ENCODE results near the gene CREB5.
"Not testable (repeated sequence)": the region's sequence is repeated elsewhere in the genome, so short reads cannot be mapped to it uniquely, and the experiment has no call there.

CREB5 gene

DNA sequence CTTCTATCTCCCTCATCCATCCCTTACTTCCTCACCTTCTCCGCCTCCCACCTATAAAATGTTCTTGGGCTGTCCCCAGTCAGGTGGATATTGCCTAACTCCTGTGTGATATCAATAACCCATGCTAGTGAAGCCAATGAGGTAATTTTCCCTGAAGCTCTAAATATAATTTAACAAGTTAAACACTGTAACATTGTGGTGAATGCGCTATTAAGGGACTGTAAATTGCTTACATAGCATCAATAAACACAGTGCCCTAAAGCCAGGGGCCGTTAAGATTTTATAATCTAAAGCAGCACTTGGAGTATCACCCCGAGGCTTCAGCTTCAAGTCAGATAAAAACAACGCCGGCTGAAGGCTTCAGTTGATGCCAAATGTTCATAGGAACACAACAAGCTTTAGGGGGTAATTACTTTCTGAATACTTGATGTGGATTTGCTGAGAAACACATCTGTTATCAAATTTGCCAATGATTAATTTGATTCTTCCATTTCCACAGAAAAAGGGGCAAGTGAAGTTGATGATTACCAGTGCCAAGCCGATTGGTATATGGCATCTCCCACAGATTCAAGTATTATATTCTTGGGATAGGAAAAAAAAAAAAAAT is 138.4 kb downstream of the CREB5 start:
- DNase-seq (ENCODE audit: low spot score), result no peak

DNA sequence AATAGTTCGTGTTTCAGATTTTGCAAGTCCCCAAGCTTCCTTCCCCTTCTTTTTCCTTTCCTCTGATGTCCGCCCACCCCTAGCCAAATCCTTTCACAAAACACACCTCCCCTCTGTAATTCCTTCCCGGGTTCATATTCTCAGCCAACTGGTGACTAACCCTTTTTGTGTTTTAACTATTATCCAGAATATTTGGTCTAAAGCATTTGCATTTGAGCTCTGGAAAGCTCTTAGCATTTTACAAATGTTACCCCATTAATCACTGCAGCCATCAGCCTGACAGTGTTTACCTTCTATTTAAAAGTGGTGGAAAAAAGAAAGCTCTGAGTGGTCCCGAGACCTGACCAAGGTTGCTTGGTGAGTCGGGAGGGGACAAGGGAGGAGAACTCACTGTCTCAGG is 139.0 kb downstream of the CREB5 start:
- DNase-seq (ENCODE audit: low spot score), result no peak

DNA sequence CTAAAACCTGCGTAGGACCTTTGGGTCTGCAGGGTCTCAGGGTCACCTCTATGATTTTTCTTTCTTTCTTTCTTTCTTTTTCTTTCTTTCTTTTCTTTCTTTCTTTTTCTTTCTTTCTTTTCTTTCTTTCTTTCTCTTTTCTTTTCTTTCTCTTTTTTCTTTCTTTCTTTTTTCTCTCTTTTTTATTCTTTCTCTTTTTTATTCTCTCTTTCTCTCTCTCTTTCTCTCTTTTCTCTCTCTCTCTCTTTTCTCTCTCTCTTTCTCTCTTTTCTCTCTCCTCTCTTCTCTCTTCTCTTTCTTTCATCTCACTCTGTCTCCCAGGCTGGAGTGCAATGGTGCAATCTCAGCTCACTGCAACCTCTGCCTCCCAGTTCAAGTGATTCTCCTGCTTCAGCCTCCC is 139.4 kb downstream of the CREB5 start:
- not testable (repeated sequence) for DNase-seq (ENCODE audit: low spot score)

DNA sequence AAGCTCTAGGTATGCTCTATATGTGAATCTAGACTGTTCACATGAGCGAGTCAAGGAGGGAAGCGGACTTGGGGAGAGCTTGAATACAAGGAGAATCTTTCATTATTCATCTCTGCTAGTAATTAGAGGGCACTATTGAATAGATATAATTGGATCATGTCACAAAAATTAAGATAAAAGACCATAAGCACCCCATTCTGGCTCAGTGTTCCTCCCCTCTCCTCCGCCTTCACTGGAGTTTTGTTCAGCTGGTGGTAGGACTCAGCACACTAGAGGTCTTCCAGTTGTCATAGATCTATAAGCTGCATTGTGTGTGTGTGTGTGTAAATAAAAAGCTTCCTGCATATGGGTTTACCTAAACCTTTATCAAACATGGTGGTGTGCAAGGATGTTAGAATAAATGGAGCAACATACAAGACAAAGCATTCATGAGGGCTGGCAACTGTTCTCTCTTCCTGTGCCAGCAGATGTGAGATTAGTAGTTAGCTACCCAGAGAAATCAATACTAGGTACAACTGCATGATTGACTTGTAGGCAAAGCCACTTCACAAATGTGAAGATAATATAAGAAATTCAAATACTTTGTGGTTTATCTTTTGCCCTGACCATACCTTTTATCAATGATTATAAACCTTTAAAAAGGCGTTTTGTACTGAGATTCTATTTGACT is 142.6 kb downstream of the CREB5 start:
- no peak for DNase-seq (ENCODE audit: low spot score)

DNA sequence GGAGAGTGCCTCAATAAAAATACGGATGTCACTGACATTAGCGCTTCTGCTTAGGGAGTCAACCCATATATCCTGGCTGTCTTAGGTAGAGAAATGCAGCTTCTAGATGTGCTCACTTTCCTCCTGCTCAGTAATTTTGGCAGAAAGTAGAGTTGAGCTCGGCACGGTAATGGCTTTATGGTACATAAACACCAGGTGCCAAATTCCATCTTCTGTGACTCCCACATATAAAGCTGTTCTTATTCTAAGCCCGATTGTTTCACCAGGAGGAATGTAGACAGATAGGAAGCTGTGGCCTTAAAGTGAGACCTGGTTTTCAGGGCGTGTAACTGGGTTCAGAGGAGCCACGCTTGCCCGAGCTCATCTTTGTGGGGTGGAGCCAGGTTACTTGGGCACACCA is 143.7 kb downstream of the CREB5 start:
- DNase-seq (ENCODE audit: low spot score), result no peak

DNA sequence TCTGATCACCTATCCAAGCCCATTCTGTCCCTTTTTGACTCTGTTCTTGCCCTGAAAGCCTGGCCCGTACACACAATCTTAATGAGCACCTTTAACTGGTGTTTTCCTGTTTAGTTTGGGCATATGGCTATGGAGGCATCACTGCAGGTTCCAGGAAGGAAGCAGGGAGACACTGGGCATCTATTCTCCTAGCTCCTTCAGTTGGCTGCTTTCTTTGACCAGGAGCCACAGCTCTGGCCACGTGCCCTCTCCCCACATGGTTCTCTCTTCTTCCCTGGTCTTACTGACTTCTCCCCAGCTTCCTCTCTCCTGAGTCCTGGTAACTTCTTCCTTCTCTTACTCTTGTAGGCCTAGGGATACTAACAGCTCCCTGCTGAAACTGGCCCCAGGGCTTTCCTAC is 144.4 kb downstream of the CREB5 start:
- no peak for DNase-seq (ENCODE audit: low spot score)

DNA sequence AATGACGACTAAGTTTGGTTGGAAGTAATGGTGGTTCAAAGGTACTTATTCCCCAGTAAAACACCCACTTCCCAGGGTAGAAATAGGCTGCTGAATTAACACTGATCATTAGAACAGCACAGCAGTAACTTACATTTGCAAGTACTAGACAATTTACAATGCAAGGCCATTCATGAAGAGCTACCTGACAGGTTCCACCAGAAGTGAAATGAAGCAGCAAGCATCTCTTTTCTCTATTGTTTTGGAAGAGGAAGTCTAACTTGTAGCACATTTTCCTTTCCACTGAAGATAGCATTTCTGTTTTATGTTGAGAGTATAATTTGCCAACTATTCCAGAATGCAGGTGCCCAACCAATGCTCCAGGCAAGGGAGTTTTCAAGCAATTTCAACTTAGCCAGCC is 145.9 kb downstream of the CREB5 start:
- no peak for DNase-seq (ENCODE audit: low spot score)

DNA sequence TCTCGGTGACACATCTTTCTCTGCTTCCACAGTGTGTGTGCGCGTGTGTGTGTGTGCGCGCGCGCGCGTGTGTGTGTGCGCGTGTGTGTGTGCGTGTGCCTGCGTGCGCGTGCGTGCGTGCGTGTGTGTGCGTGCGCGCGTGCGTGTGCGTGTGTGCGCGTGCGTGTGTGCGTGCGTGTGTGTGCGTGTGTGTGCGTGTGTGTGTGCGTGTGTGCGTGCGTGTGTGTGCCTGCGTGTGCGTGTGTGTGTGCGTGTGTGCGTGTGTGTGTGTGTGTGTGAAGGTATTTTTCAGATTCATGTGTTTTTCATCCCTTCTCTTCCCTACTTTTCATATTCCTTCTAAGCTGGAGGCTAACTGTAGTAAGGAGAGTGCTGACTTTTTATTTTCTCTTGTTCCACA is 148.4 kb downstream of the CREB5 start:
- no peak for DNase-seq (ENCODE audit: low spot score)

DNA sequence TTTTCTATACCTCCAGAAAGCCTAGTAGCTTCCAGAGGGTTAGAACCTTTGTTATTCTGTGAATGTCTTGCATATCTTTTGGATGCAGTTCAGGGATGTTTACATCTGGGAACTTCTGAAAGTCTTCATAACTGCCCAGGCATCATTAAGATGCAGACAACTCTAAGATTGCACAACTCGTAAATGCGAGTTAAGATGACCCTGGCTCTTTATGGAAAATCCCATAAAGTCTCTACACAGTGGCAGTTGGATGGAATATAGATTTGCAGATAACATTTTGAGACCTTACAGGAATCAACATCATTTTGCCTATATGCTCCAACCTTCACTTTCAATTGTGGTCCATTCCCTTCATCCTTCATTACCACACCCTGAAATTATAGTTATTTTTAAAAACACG is 151.7 kb downstream of the CREB5 start:
- no peak for DNase-seq (ENCODE audit: low spot score)

DNA sequence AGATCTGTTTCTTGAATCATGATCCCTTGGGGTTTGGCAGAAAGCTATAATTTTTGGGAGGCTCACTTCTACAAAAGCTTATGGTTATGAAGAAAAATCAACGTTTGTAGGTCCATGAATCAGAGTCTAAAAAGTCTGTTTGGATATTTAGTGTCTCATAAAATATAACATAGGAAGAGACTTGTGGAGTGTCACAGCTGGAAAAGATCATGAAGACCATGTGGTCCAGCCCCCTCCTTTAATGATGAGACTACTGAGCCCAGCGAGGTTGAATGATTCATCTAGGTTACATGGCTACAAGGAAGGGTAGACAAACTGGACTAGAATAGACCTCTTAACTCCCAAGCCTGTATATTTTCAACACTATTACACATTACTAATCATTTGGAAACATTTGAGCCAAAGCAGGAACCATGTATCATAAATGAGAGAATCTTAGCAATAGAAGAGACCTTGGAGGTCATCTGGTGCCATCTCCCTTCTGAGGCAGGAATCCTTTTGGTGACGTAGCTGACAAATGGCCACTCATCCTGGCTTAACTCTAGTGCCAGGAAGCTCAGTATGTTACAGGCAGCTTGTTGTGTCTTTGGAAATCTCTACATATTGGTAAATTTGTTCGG is 152.5 kb downstream of the CREB5 start:
- DNase-seq (ENCODE audit: low spot score), result no peak

DNA sequence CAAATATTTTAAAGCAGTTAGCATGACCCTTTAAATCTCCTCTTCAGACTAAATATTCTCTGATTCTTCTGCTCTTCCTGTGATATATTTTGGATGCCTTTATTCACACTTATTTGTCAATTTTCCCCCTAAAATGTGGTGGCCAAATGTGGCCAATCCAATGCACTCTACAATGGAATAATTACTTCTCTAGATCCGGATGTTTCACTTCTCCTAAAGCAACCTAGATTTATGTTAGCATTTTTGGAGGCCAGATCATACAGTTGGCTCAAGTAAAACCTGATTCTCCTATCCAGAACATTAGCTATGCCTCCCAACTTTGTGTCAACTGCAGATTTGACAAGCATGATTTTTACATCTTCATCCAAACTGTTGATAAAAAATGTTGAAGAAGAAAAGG is 153.7 kb downstream of the CREB5 start:
- no peak for DNase-seq (ENCODE audit: low spot score)

DNA sequence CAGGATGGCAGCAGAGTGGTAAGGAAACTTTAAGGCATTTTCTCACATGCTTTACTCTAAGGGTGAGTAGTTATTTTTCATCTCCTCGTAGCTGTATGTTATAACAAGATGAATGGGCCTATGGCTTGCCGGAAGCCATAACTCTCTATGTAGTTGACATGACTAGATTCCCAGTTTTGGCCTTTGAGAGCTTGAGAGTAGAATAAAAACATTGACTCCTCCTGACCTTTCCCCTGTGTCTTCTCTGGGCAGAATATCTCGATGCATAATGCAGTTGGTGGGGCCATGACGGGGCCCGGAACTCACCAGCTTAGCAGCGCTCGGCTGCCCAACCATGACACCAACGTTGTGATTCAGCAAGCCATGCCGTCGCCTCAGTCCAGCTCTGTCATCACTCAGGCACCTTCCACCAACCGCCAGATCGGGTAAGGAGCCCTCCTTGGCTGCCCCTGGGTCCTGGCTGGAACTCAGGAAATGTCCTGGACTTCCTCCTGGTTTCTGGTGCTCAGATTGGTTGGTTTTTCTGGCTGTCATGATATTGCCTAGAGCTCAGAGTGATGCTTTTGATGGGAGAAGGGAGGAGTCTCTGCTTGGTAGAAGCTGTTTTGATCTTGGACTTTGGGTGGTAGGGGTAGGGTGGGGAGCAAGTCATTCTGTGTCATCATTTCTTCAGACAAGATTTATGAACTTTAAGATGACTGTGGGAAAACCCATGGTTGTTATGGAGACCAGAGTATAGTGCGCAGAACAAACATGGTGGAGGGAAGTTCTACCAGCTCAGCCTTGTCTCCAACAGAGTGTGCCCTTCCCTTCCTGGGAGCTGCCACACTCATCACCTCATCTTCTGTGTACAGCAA is 158.0 kb downstream of the CREB5 start:
- DNase-seq (ENCODE audit: low spot score), result no peak

DNA sequence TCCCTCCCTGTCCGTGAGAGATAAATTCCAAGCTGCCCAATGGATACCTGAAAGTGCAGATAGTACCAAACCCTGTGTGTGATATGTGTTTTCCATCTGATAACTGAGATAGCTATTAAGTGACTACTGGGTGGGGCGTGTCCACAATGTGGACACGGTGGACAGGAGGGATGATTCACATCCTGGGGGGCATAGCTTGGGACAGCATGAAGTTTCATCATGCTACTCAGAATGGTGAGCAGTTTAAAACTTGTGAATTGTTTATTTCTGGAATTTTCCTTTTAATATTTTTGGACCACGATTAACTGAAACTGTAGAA is 158.6 kb downstream of the CREB5 start:
- no peak for DNase-seq (ENCODE audit: low spot score)

DNA sequence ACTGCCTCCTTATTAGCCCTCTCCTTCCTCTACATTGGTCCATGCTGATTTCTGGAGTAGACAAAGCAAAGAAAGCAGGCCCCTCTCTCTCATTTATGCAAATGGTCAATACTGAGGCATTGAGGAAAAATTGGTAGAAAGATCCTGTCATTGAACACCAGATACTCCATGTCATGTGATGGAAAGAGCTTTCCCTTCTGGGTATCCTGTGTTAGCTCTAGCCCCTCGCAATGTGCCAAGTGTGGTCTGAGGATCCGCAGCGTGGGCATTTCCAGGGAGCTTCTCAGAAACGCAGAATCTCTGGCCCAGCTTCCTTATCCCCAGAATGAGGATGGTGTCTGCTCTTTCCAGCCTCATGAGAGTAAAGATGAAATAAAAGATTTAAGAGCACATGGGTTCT is 159.1 kb downstream of the CREB5 start:
- DNase-seq (ENCODE audit: low spot score), result no peak

DNA sequence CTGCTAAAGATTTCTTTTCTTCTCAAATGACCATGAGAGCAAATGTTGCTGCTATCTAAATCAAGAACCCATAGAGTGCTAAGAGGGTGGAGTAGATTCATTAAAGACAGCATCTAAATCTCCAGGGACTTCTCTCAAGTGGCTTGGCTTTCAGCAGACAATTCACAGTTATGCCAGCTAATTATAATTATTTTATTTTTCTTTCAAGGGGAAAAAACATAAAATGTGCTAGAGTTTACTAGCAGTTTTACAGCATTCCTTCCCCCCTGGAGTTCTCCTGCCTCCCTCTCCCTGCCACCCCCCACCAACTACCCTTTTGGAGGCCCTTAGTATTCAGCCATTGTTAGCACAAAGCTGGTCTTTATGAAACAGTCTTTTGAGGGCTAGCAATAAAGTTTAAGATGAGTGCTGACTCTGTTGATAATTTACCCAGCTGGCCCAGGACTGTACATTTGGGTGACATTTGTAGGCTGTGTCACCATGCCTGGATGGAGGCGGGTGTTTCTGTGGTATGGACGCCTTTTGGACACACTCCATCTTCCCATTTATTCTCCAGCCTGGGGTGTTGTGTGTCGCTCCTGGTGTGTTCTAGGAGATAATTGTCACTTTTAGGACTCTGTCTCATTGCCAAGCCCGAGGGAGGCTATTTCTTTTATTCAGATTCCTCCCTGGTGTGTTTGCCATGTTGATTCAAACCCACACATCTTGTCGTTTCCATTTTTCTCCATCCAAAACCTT is 160.2 kb downstream of the CREB5 start:
- no peak for DNase-seq (ENCODE audit: low spot score)

DNA sequence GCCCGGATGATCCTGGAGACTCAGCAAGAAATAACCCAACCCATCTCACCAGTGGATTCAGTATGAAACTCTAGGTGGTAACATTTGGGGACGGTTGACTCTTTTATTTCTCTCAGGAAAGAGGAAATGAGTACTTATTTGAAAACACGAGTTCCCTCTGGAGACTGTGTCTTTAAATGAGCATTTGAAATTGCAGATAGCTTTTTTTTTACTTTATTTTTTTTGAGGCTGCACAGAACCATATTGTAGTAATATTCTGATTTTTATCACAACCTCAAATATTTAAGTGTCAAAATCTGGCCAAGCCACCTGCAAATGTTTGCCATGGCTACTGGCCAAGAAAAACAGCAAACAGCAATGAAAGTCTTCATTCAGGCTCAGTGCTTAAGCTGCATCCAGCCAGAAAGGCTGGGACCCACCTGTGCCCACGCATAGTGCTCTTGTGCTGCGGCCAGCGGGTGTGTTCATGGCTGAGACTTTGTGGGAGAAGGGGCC is 160.8 kb downstream of the CREB5 start:
- no peak for DNase-seq (ENCODE audit: low spot score)

DNA sequence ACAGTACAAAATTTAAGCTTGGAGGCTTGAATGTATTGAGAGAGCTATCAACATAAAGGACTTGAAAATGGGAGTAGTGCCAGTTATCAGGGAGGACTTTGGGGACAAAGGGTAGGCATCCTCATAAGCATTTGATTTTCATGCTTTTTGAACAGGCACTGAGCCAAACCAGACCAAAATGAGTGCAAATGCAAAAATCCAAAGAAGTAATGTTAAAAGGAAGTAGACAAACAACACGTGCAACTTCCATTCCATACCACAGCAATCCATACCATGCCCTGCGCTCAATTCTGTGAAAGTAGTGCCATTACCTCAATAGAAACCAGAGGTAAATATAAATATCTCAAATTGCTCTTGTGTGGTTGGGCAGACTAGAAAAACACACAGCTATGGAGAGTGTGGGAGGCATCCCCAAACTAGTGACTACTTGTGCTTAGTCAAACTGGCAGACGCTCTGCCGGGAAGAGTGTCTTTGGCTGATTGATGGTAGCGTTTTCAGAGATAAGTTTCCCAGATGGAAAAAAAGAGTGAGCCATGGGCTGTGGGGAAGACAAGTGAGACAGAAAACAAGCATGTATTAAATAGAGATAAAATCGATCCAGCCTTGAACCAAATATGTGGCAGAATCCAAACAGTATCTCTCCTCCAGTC is 161.5 kb downstream of the CREB5 start:
- DNase-seq (ENCODE audit: low spot score), result no peak

DNA sequence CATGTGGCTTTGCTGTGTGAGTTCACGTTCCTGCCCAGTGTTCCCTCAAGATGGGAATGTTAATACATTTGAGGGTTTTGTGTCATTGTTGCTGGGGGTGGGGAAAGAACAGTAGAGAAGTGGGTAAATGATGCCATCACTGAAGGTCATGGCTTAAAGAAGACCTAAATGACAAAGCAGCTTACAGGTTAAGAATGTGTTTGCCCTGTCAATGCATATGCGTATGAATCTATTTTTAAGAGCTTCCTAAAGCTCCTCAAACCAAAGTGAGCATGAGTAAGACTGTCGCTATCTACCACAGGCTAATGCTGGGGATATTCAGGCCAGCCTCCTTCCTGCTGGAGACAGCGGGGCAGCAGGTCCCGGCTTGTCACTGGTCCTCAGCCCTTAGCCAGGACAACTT is 162.9 kb downstream of the CREB5 start:
- no peak for DNase-seq (ENCODE audit: low spot score)

DNA sequence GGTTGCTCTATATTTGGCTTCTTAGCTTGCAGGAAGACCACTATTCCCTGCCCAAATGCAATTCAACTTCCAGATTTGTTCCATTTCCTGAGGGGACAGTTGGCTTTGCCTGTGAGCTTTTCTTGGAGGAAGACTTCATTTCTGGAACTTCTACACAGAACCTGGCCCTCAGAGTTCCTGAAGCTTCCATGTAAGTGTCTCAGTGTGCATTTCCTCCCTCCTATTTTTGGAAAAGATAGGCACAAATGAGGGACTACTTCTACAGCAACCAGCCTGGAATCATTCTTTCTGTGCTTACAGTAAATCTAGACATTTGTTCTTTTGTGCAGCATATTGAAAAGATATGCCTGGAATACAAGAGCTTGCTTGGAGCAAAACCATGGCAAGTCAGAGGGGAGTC is 164.3 kb downstream of the CREB5 start:
- DNase-seq (ENCODE audit: low spot score), result no peak

DNA sequence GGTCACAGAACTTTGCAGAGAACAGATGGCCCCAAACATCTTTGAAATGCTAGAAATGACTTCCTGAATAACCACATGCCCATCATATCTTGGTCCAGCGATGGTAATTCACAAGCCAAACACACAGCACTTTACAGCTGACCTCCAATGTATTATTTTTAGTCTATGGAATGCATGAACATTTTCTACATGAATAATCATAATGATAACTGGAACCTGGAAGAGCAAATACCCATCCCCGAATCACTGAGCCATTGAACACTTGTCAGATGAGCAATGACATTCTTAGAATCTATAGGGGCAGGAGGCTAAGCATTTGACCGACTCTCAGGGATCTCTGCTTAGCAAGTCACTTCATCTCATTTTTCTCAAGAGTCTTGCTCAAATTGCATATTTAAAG is 167.3 kb downstream of the CREB5 start:
- no peak for DNase-seq (ENCODE audit: low spot score)

DNA sequence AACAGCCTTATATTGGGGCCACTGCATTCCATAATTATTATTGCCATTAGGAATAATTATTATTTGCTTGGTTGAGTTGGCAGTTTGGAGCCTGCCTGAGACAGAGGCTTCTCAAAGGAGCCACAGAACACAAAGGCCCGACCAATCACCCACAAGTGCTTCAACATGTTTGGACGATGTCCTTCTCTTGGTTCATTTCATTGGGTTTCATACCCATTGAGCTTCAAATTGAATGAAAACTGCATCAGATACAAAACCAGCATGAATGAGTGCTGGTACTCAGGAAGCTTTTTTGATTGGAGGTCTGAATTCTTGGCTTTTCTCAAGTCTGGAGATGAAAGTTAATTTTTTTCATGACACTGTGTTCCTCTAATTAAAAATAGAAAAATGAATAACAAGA is 168.3 kb downstream of the CREB5 start:
- no peak for DNase-seq (ENCODE audit: low spot score)

DNA sequence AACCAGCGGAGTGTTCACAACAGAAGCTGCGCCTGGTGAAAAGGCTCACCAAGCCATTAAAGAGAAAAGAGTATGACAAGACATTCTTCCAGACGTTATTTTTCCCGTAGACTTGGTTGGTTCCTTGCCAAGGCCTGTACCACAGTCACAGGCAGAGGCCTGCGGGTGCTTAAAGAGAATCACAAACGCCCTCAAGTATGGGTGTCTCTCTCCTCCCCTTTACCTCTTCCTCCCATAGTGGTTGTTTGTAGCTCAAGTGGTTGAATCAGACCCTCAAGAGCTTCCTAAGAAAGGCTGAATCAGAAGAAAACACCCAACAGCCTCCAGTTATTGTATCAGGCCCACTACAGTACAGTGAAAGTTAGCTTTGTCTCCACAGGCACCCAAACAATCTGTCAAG is 169.0 kb downstream of the CREB5 start:
- no peak for DNase-seq (ENCODE audit: low spot score)

Data from hematopoietic multipotent progenitor cell treated with erythropoietin and hydrocortisone succinate and interleukin-3 and kit ligand, for 17 days (in vitro differentiated cells).